Nephron (organoid): Measurements from ENCODE around the gene APMAP.

Source experiments
- H3K27ac Mint-ChIP-seq, 3 experiments: 2 replicates each; pipeline ENCODE4 v1.8.0; 2020; ENCODE audit warnings: mixed read lengths in 3 of 3, mild to moderate bottlenecking in 2 of 3, moderate library complexity in 1 of 3
- H3K27me3 Mint-ChIP-seq: 2 replicates; pipeline ENCODE4 v1.8.0; 2021; ENCODE audit warnings: low read depth, mild to moderate bottlenecking, moderate library complexity, mixed read lengths
- H3K36me3 Mint-ChIP-seq: 2 replicates; pipeline ENCODE4 v1.8.0; 2020; ENCODE audit warnings: low read depth, mixed read lengths
- H3K4me1 Mint-ChIP-seq: 2 replicates; pipeline ENCODE4 v1.8.0; 2020; ENCODE audit warnings: mixed read lengths
- H3K4me3 Mint-ChIP-seq, 3 experiments: 2 replicates each; pipeline ENCODE4 v1.8.0; 2020; ENCODE audit warnings: mild to moderate bottlenecking in 3 of 3, mixed read lengths in 3 of 3, moderate library complexity in 2 of 3
- H3K9me3 Mint-ChIP-seq: 2 replicates; pipeline ENCODE4 v1.8.0; 2020; ENCODE audit warnings: mixed read lengths
- CTCF ChIP-seq, 3 experiments: fragments of 200-600 bp; sonication (generic); IDR thresholded peaks; one replicate each; pipeline ENCODE4 v1.5.0; 2021; ENCODE audit warnings: antibody characterized with exemption in 3 of 3; ENCODE audit not compliant: unreplicated experiment in 3 of 3

Gene APMAP

GRCh38 chr20:25033924-25034300 lies 41.4 kb upstream of the APMAP start:
- no peak for TF ChIP-seq CTCF (IDR thresholded peaks at IDR 0.05; ENCODE audit: unreplicated experiment in 3 of 3)

GRCh38 chr20:25033265-25033923 lies 40.8 kb upstream of the APMAP start:
- H3K4me1 Mint-ChIP-seq = peaks cover 59% of the 10 kb centered on the region
- no peaks in the 10 kb centered on the region for H3K27me3 Mint-ChIP-seq
- peak overlapping the region; percentile 73 to 91 (median 83) for H3K27ac Mint-ChIP-seq
- no peaks in the 10 kb centered on the region for H3K9me3 Mint-ChIP-seq
- TF ChIP-seq CTCF (IDR thresholded peaks at IDR 0.05; ENCODE audit: unreplicated experiment in 3 of 3) = no peak
- H3K4me3 Mint-ChIP-seq = peak overlapping the region in 1 of 3 experiments; percentile 31
- H3K36me3 Mint-ChIP-seq = peaks cover 4% of the 10 kb centered on the region

More at GRCh38 chr20:25033924-25034300, 41.4 kb upstream of the APMAP start:
- H3K4me3 Mint-ChIP-seq = no peak overlapping the region
- no peaks in the 10 kb centered on the region for H3K9me3 Mint-ChIP-seq
- no peaks in the 10 kb centered on the region for H3K27me3 Mint-ChIP-seq
- peak overlapping the region in 2 of 3 experiments; percentile 73 to 91 for H3K27ac Mint-ChIP-seq
- peaks cover 4% of the 10 kb centered on the region for H3K36me3 Mint-ChIP-seq
- peaks cover 59% of the 10 kb centered on the region for H3K4me1 Mint-ChIP-seq

GRCh38 chr20:25032478-25033264 lies 40.1 kb upstream of the APMAP start:
- peaks cover 53% of the 10 kb centered on the region for H3K4me1 Mint-ChIP-seq
- H3K4me3 Mint-ChIP-seq = peak overlapping the region in 2 of 3 experiments; percentile 22 to 31
- peak overlapping the region; percentile 73 to 91 (median 83) for H3K27ac Mint-ChIP-seq
- no peaks in the 10 kb centered on the region for H3K9me3 Mint-ChIP-seq
- TF ChIP-seq CTCF (IDR thresholded peaks at IDR 0.05; ENCODE audit: unreplicated experiment in 3 of 3) = no peak
- no peaks in the 10 kb centered on the region for H3K27me3 Mint-ChIP-seq
- H3K36me3 Mint-ChIP-seq = peaks cover 4% of the 10 kb centered on the region

GRCh38 chr20:25032065-25032477 lies 39.5 kb upstream of the APMAP start:
- H3K4me1 Mint-ChIP-seq = peaks cover 48% of the 10 kb centered on the region
- no peak for TF ChIP-seq CTCF (IDR thresholded peaks at IDR 0.05; ENCODE audit: unreplicated experiment in 3 of 3)
- H3K27ac Mint-ChIP-seq = peak overlapping the region in 1 of 3 experiments; percentile 73

GRCh38 chr20:25031241-25031640 lies 38.7 kb upstream of the APMAP start:
- peaks cover 39% of the 10 kb centered on the region for H3K4me1 Mint-ChIP-seq
- no peaks in the 10 kb centered on the region for H3K27me3 Mint-ChIP-seq
- peaks cover 4% of the 10 kb centered on the region for H3K36me3 Mint-ChIP-seq
- no peak overlapping the region for H3K4me3 Mint-ChIP-seq
- no peak overlapping the region for H3K27ac Mint-ChIP-seq
- no peak for TF ChIP-seq CTCF (IDR thresholded peaks at IDR 0.05; ENCODE audit: unreplicated experiment in 3 of 3)
- no peaks in the 10 kb centered on the region for H3K9me3 Mint-ChIP-seq

More at GRCh38 chr20:25032065-25032477, 39.5 kb upstream of the APMAP start:
- Mint-ChIP-seq H3K36me3 (peaks cover 4% of the 10 kb centered on the region), H3K27me3 (no peaks in the 10 kb centered on the region), H3K4me3 (no peak overlapping the region), H3K9me3 (no peaks in the 10 kb centered on the region)
